ENCODE data around the gene NDFIP1.

GRCh38 chr5:142065273-142065672 lies 43.3 kb upstream of the NDFIP1 start:
- TF ChIP-seq POLR2A (IDR thresholded peaks at IDR 0.05) (no peak), CTCF (IDR thresholded peaks at IDR 0.05 in 4 of 5, conservative IDR thresholded peaks at IDR 0.05 in 1 of 5) (no peak)
